PFSK-1 (cell line): ENCODE results near the gene DGKA.

Experiments used
- POLR2AphosphoS5 ChIP-seq: IDR thresholded peaks from 2 replicates; pipeline ENCODE4 v1.6.1; 2012; ENCODE audit warnings: low read depth, mild to moderate bottlenecking, control low read depth, low read length, moderate library complexity
- SIN3A ChIP-seq: IDR thresholded peaks from 2 replicates; pipeline ENCODE4 v1.6.1; 2012; ENCODE audit warnings: mild to moderate bottlenecking, low read length, moderate library complexity, borderline replicate concordance; ENCODE audit not compliant: insufficient read depth
- TAF1 ChIP-seq: IDR thresholded peaks from 2 replicates; pipeline ENCODE4 v1.6.1; 2012; ENCODE audit warnings: low read length, control low read depth, borderline replicate concordance; ENCODE audit not compliant: insufficient read depth
- TF ChIP-seq, protein P1 (sequence below), 2 experiments: IDR thresholded peaks; 2 replicates each; pipeline versions ENCODE4 v1.6.1 to v1.8.0; 2011 to 2012; ENCODE audit warnings: low read depth in 2 of 2, low read length in 2 of 2, control low read depth in 1 of 2, inconsistent platforms in 1 of 2, mild to moderate bottlenecking in 1 of 2, moderate library complexity in 1 of 2; ENCODE audit not compliant: insufficient read depth in 1 of 2

DNA sequence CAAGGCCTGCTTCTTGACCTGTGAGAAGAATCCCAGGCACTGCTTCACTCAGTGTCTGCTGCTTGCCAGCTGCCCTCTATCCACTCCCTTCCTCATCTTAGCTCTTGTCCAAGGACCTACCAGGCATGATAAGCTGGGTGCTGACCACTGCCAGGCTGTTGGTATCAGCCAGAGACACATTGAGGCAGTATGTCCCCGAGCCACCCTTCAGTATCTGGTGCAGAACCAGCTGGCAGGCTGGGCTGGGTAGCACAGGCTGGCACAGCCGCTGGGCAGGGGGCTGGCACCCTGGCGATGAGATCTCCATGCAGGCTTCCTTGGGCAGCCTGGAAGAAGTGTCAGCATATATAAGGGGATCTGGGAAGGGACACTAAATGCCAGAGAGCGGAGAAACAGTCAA lies 24.4 kb downstream of the DGKA start:
- TF ChIP-seq SIN3A (no peak), TAF1 (no peak), POLR2AphosphoS5 (no peak)
- TF ChIP-seq, protein P1, sequence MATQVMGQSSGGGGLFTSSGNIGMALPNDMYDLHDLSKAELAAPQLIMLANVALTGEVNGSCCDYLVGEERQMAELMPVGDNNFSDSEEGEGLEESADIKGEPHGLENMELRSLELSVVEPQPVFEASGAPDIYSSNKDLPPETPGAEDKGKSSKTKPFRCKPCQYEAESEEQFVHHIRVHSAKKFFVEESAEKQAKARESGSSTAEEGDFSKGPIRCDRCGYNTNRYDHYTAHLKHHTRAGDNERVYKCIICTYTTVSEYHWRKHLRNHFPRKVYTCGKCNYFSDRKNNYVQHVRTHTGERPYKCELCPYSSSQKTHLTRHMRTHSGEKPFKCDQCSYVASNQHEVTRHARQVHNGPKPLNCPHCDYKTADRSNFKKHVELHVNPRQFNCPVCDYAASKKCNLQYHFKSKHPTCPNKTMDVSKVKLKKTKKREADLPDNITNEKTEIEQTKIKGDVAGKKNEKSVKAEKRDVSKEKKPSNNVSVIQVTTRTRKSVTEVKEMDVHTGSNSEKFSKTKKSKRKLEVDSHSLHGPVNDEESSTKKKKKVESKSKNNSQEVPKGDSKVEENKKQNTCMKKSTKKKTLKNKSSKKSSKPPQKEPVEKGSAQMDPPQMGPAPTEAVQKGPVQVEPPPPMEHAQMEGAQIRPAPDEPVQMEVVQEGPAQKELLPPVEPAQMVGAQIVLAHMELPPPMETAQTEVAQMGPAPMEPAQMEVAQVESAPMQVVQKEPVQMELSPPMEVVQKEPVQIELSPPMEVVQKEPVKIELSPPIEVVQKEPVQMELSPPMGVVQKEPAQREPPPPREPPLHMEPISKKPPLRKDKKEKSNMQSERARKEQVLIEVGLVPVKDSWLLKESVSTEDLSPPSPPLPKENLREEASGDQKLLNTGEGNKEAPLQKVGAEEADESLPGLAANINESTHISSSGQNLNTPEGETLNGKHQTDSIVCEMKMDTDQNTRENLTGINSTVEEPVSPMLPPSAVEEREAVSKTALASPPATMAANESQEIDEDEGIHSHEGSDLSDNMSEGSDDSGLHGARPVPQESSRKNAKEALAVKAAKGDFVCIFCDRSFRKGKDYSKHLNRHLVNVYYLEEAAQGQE (IDR thresholded peaks at IDR 0.05; ENCODE audit: insufficient read depth in 1 of 2, low read depth in 2 of 2, low read length in 2 of 2), result no peak
